H1 (cell line): ENCODE data around the gene DPYSL3. TPM values are rescaled to one million over a fixed set of nuclear protein-coding genes. Genes with fewer than 3 reads are reported as not detected.

Experiments used
- CTCF ChIA-PET: fragments of 300-600 bp; sonication (Branson Sonifier 250); formaldehyde crosslinking; loops from one replicate; lab custom pipeline; 2021; ENCODE audit not compliant: partially characterized antibody; lab: Charles Lee
- POLR2A ChIA-PET: fragments of 300-600 bp; sonication (Branson Sonifier 250); formaldehyde crosslinking; loops from one replicate; lab custom pipeline; 2021; ENCODE audit warnings: inconsistent platforms; ENCODE audit not compliant: partially characterized antibody; lab: Charles Lee
- DNase-seq, 2 experiments: peaks; one replicate each; pipeline versions ENCODE4 v3.0.0 to v3.0.0-alpha.2; 2010 to 2022; ENCODE audit warnings: low spot score in 2 of 2, low read depth in 1 of 2, mixed read lengths in 1 of 2
- FAIRE-seq: peaks from 2 replicates; lab custom pipeline; 2011; peaks lifted over from hg19 to GRCh38; lab: Jason Lieb, UNC
- H2AFZ ChIP-seq: 2 replicates; pipeline ENCODE4 v1.8.1; 2012; ENCODE audit warnings: low read length, inconsistent platforms
- H2AK5ac ChIP-seq: 2 replicates; pipeline ENCODE4 v1.6.1; 2013; ENCODE audit warnings: low read depth, low read length
- H2BK120ac ChIP-seq: replicated peaks from 2 replicates; pipeline ENCODE3; 2013; ENCODE audit warnings: low read depth, low read length, inconsistent platforms
- H2BK12ac ChIP-seq: 2 replicates; pipeline ENCODE4 v1.6.1; 2013; ENCODE audit warnings: low read depth, low read length
- H2BK15ac ChIP-seq: 2 replicates; pipeline ENCODE4 v1.6.1; 2013; ENCODE audit warnings: low read length
- H2BK20ac ChIP-seq: 2 replicates; pipeline ENCODE4 v1.6.1; 2013; ENCODE audit warnings: low read length
- H2BK5ac ChIP-seq: 2 replicates; pipeline ENCODE4 v1.6.1; 2013; ENCODE audit warnings: low read depth, low read length
- H3K14ac ChIP-seq: 2 replicates; pipeline ENCODE4 v1.6.1; 2013; ENCODE audit warnings: inconsistent platforms; ENCODE audit not compliant: insufficient read length
- H3K18ac ChIP-seq: 2 replicates; pipeline ENCODE4 v1.6.1; 2013; ENCODE audit warnings: low read length; ENCODE audit errors: extremely low read depth
- H3K23ac ChIP-seq: 2 replicates; pipeline ENCODE4 v1.6.1; 2013; ENCODE audit warnings: inconsistent platforms; ENCODE audit not compliant: insufficient read length
- H3K23me2 ChIP-seq: 2 replicates; pipeline ENCODE4 v1.6.1; 2013; ENCODE audit warnings: low read depth, low read length
- H3K27ac ChIP-seq: 2 replicates; pipeline ENCODE4 v1.6.1; 2011; ENCODE audit warnings: low read depth, low read length, inconsistent platforms
- H3K27me3 ChIP-seq, 4 experiments: replicated peaks in 1 of 4; 1 replicate in 1 of 4; 2 replicates in 3 of 4; pipeline versions ENCODE4 v1.6.1 to v1.8.1; 2011 to 2013; ENCODE audit warnings: low read length in 3 of 4, mild to moderate bottlenecking in 3 of 4, inconsistent platforms in 2 of 4, mixed read lengths in 2 of 4, moderate library complexity in 1 of 4; ENCODE audit not compliant: control insufficient read depth in 3 of 4, insufficient read depth in 3 of 4; ENCODE audit errors: extremely low read depth in 1 of 4
- H3K36me3 ChIP-seq, 4 experiments: 2 replicates each; pipeline versions ENCODE4 v1.6.1 to v1.8.1; 2011 to 2013; ENCODE audit warnings: mild to moderate bottlenecking in 4 of 4, low read length in 3 of 4, moderate library complexity in 2 of 4, control low read depth in 1 of 4, inconsistent platforms in 1 of 4; ENCODE audit not compliant: insufficient read depth in 4 of 4, control insufficient read depth in 2 of 4
- H3K4ac ChIP-seq: replicated peaks from 2 replicates; pipeline ENCODE3; 2013; ENCODE audit warnings: low read length, low read depth, mixed read lengths, inconsistent platforms; ENCODE audit not compliant: insufficient read length
- H3K4me1 ChIP-seq, 4 experiments: replicated peaks in 1 of 4; 1 replicate in 1 of 4; 2 replicates in 3 of 4; pipeline versions ENCODE4 v1.6.1 to v1.8.1; 2011 to 2013; ENCODE audit warnings: low read length in 3 of 4, inconsistent platforms in 2 of 4, mixed read lengths in 1 of 4; ENCODE audit not compliant: insufficient read depth in 4 of 4, control insufficient read depth in 3 of 4
- H3K4me2 ChIP-seq, 2 experiments: 2 replicates each; pipeline versions ENCODE4 v1.6.1 to v1.8.1; 2011 to 2013; ENCODE audit warnings: low read depth in 2 of 2, low read length in 2 of 2, control low read depth in 1 of 2, inconsistent platforms in 1 of 2, mild to moderate bottlenecking in 1 of 2; ENCODE audit not compliant: insufficient read depth in 1 of 2
- H3K4me3 ChIP-seq, 4 experiments: fragments of 200-600, 300-600 bp in 1 of 4; sonication (generic), shearing (Covaris generic), sonication (Bioruptor Twin) in 1 of 4; 2 replicates each; pipeline versions ENCODE4 v1.5.1 to v1.8.1; 2011 to 2016; ENCODE audit warnings: low read length in 4 of 4, low read depth in 3 of 4, control low read depth in 2 of 4, inconsistent platforms in 2 of 4, mild to moderate bottlenecking in 2 of 4, mixed read lengths in 1 of 4, moderate library complexity in 1 of 4; ENCODE audit not compliant: insufficient read depth in 2 of 4; ENCODE audit errors: extremely low read depth in 1 of 4
- H3K56ac ChIP-seq: replicated peaks from 2 replicates; pipeline ENCODE3; 2013; ENCODE audit warnings: low read depth, mild to moderate bottlenecking, mixed read lengths, low read length, inconsistent platforms; ENCODE audit not compliant: insufficient read length
- H3K79me1 ChIP-seq: 2 replicates; pipeline ENCODE4 v1.6.1; 2013; ENCODE audit warnings: low read depth, low read length, control low read depth
- H3K79me2 ChIP-seq, 2 experiments: 2 replicates each; pipeline versions ENCODE4 v1.6.1 to v1.8.1; 2012 to 2013; ENCODE audit warnings: low read length in 2 of 2, mild to moderate bottlenecking in 2 of 2, inconsistent platforms in 1 of 2; ENCODE audit not compliant: insufficient read depth in 2 of 2, control insufficient read depth in 1 of 2
- H3K9ac ChIP-seq, 4 experiments: replicated peaks in 1 of 4; 1 replicate in 1 of 4; 2 replicates in 3 of 4; pipeline versions ENCODE4 v1.6.1 to v1.8.1; 2011 to 2013; ENCODE audit warnings: low read depth in 3 of 4, low read length in 3 of 4, control low read depth in 2 of 4, mild to moderate bottlenecking in 2 of 4, moderate library complexity in 2 of 4, inconsistent platforms in 1 of 4; ENCODE audit errors: extremely low read depth in 1 of 4
- H3K9me3 ChIP-seq, 2 experiments: 2 replicates each; pipeline versions ENCODE4 v1.6.1 to v1.8.1; 2012 to 2013; ENCODE audit warnings: mild to moderate bottlenecking in 2 of 2, moderate library complexity in 2 of 2, control low read depth in 1 of 2, inconsistent platforms in 1 of 2, low read depth in 1 of 2, low read length in 1 of 2, mixed read lengths in 1 of 2; ENCODE audit not compliant: insufficient read depth in 2 of 2
- H4K20me1 ChIP-seq, 2 experiments: replicated peaks in 1 of 2; 2 replicates each; pipeline versions ENCODE3 to v1.8.1; 2011 to 2013; ENCODE audit warnings: inconsistent platforms in 2 of 2, low read length in 2 of 2, mild to moderate bottlenecking in 1 of 2; ENCODE audit not compliant: insufficient read depth in 2 of 2, control insufficient read depth in 1 of 2
- H4K5ac ChIP-seq: 2 replicates; pipeline ENCODE4 v1.6.1; 2013; ENCODE audit warnings: low read length, low read depth, mixed read lengths, inconsistent platforms; ENCODE audit not compliant: insufficient read length
- H4K8ac ChIP-seq: 2 replicates; pipeline ENCODE4 v1.8.0; 2013; ENCODE audit warnings: mild to moderate bottlenecking, moderate library complexity, low read length, inconsistent platforms; ENCODE audit not compliant: insufficient read depth; ENCODE audit errors: extremely low read depth
- H4K91ac ChIP-seq: replicated peaks from 2 replicates; pipeline ENCODE3; 2013; ENCODE audit warnings: low read length, mixed read lengths, inconsistent platforms; ENCODE audit not compliant: insufficient read length
- ASH2L ChIP-seq: fragments of 200-600, 300-600 bp; sonication (generic); IDR thresholded peaks from one replicate; pipeline ENCODE4 v1.7.1; 2017; ENCODE audit warnings: low read length
- CHD2 ChIP-seq: IDR thresholded peaks from 2 replicates; pipeline ENCODE4 v1.6.1; 2012; ENCODE audit warnings: low read length, improper control_type of control experiment
- EGR1 ChIP-seq: IDR thresholded peaks from 2 replicates; pipeline ENCODE4 v1.6.1; 2011; ENCODE audit warnings: low read depth, low read length, borderline replicate concordance
- FOSL1 ChIP-seq: IDR thresholded peaks from 2 replicates; pipeline ENCODE4 v1.6.1; 2011; ENCODE audit warnings: mild to moderate bottlenecking, low read depth, low read length, moderate library complexity; ENCODE audit not compliant: insufficient read depth
- GABPA ChIP-seq: IDR thresholded peaks from 2 replicates; pipeline ENCODE4 v1.6.1; 2011; ENCODE audit warnings: mild to moderate bottlenecking, low read length, moderate library complexity, borderline replicate concordance; ENCODE audit not compliant: insufficient read depth
- KDM1A ChIP-seq: fragments of 200-600, 300-600 bp; sonication (generic); IDR thresholded peaks from 2 replicates; pipeline ENCODE4 v1.7.1; 2016; ENCODE audit warnings: mild to moderate bottlenecking, low read length, borderline replicate concordance
- MAFK ChIP-seq: IDR thresholded peaks from 2 replicates; pipeline ENCODE4 v1.6.1; 2012; ENCODE audit warnings: low read depth, mild to moderate bottlenecking, improper control_type of control experiment, low read length
- SIX5 ChIP-seq: IDR thresholded peaks from 2 replicates; pipeline ENCODE4 v1.6.1; 2011; ENCODE audit warnings: mild to moderate bottlenecking, low read depth, low read length
- WGBS, 2 experiments: shearing (Covaris generic) in 1 of 2; methylation state at CpG; one replicate each; pipeline versions ENCODE4 v1.1.6 to v1.1.7; 2013 to 2015; ENCODE audit warnings: low lambda C conversion rate in 2 of 2, mixed read lengths in 2 of 2, inconsistent platforms in 1 of 2, low coverage in 1 of 2, missing lambda C conversion rate in 1 of 2; ENCODE audit not compliant: insufficient replicate concordance in 2 of 2, insufficient coverage in 1 of 2, insufficient read length in 1 of 2; ENCODE audit errors: extremely low coverage in 1 of 2, missing lambda C conversion rate in 1 of 2; 5-methylcytosine and 5-hydroxymethylcytosine counted together
- polyA plus RNA-seq, 7 experiments: library from polyadenylated mRNA; depleted of rRNA in 3 of 7; stranded (reverse) in 5 of 7; unstranded in 2 of 7; fragments of >200 nt in 5 of 7; fragments of 200-250 nt in 2 of 7; gene quantifications; 1 replicate in 5 of 7; 2 replicates in 1 of 7; 4 replicates in 1 of 7; pipeline versions ENCODE4 v1.2.1 to v1.2.3, GENCODE V29; 2011 to 2013; ENCODE audit warnings: missing spikeins in 2 of 7, mixed read lengths in 2 of 7
- total RNA-seq: library from RNA; stranded (reverse); fragmentation: NEBNext Ultra II Directional; extraction: Animal tissue kit (Norgen Biotek cat#: 25700); gene quantifications from 2 replicates; pipeline ENCODE4 v1.2.1, GENCODE V29; 2021
- TF ChIP-seq, protein P1 (sequence below): IDR thresholded peaks from 2 replicates; pipeline ENCODE4 v1.6.1; 2012; ENCODE audit warnings: low read length, inconsistent platforms

DPYSL3 gene
- total and polyA plus RNA-seq, 2 of the 8 experiments (the other 6 are each of a cell fraction or from before 2014, with no cell fraction given) = 268 to 387 TPM

DNA sequence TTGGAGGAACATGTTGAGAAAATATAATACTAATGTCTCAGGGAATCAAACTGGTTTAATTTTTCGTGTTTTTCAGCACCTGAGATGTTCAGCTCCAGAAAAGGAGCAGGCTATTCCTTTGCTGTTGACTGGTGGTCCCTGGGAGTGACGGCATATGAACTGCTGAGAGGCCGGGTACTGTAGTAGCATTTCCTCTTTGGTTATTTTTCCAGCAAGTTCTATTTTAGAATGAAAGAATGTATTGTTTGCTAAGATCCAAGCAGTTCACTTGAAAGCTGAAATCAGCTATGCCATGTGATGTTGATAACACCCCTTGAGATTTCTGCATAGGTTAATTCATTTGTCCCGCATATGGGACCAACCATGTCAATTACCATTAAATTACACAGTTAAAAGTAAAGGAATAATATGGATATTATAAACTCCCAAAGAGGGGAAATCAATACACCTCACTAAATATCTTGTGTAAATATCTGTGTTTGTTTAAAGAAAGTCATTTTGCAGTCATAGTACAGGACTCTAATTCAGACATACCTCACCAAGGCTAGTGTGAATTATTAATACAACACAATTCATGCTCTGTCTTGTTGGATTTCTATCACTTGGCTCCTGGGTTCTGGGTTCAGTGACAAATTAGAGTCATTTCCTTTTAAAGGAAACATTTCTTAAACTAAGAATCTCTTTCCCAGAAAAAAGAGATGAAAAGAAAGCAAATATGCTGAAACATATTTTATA lies 148.3 kb downstream of the DPYSL3 start:
- CTCF ChIA-PET = interaction anchor here (0.8 kb wide), 1 partner anchor 8 kb away, joined by 5 read pairs; no protein-coding TSS in a partner anchor
- Histone ChIP-seq H3K36me3 (no peaks in the 10 kb centered on the region), H3K9me3 (no peaks in the 10 kb centered on the region), H3K9ac (no peak overlapping the region), H2BK12ac (no peak overlapping the region), H3K18ac (no peak overlapping the region), H3K4ac (no peak overlapping the region), H3K23me2 (no peaks in the 10 kb centered on the region), H3K14ac (no peak overlapping the region), H3K79me1 (no peaks in the 10 kb centered on the region), H3K4me1 (no peaks in the 10 kb centered on the region), H4K5ac (no peak overlapping the region), H2BK20ac (no peak overlapping the region), H2BK5ac (no peak overlapping the region), H3K27ac (no peak overlapping the region), H2BK120ac (no peak overlapping the region), H3K79me2 (no peaks in the 10 kb centered on the region), H3K27me3 (no peaks in the 10 kb centered on the region), H4K91ac (no peak overlapping the region), H3K23ac (no peak overlapping the region), H3K4me3 (no peak overlapping the region), H4K20me1 (no peaks in the 10 kb centered on the region), H2AK5ac (no peak overlapping the region), H3K56ac (no peak overlapping the region), H4K8ac (no peak overlapping the region), H2AFZ (no peak overlapping the region), H3K4me2 (no peak overlapping the region), H2BK15ac (no peak overlapping the region)
- no peak for FAIRE-seq
- POLR2A ChIA-PET = no interaction called here
- WGBS, 2 experiments = 92% methylated on average over 4 of the region's 4 CpGs; no CpG with 5 or more reads in 1 of the 2 experiments
- no peak for DNase-seq
- TF ChIP-seq SIX5 = no peak
- no peak for TF ChIP-seq CHD2
- TF ChIP-seq ASH2L = no peak
- TF ChIP-seq GABPA = no peak
- no peak for TF ChIP-seq MAFK
- no peak for TF ChIP-seq KDM1A
- TF ChIP-seq FOSL1 = no peak
- no peak for TF ChIP-seq EGR1
- TF ChIP-seq, protein P1, sequence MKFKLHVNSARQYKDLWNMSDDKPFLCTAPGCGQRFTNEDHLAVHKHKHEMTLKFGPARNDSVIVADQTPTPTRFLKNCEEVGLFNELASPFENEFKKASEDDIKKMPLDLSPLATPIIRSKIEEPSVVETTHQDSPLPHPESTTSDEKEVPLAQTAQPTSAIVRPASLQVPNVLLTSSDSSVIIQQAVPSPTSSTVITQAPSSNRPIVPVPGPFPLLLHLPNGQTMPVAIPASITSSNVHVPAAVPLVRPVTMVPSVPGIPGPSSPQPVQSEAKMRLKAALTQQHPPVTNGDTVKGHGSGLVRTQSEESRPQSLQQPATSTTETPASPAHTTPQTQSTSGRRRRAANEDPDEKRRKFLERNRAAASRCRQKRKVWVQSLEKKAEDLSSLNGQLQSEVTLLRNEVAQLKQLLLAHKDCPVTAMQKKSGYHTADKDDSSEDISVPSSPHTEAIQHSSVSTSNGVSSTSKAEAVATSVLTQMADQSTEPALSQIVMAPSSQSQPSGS = no peak
